GM18499 (cell line): ENCODE results near the gene AP3S1.
"Not testable (repeated sequence)": the region's sequence is repeated elsewhere in the genome, so short reads cannot be mapped to it uniquely, and the experiment has no call there.

Source experiments
- ATAC-seq: cut with Tn5 transposase; IDR thresholded peaks from one replicate; pipeline ENCODE4 v1.9.1; 2021; ENCODE audit warnings: moderate number of reproducible peaks; ENCODE audit not compliant: insufficient read depth, unreplicated experiment

The AP3S1 gene

DNA sequence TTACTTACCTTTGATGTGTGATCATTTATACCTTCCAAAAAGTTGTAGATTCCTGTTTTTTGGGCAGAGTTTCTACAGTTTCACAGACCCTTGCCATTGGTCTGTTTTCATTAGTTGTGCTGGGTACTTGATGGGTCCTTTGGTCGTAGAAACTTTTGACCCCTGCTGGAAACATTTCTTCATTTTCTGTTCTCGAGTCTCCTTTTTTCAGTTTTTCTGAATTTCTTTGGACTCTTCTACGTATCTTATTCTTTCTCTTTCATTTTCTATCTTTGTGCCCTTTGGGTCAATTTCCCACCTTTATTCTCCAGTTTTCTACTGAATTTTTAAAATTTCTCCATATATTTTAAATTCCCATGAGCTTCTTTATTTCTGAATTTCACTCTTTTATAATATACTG lies 16.7 kb downstream of the AP3S1 start:
- ATAC-seq: no peak

DNA sequence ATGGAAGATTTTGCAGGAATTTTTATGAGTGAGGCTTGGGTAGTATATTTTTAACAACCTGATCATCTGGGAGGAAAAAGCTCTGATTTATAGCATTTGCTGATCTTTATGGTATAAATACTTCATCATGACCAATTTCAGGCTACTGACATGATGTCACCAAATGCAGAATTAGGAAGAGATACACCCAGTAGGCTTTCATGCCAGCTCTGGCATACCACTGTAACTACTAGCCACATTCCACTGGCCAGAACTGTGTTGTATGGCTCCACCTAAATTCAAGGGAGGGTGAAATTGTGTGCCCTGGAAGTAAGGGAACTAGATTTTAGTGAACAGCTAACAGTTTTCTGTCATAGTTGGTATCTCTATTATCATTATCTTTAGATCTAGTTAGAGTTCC lies 17.6 kb downstream of the AP3S1 start:
- no peak for ATAC-seq

DNA sequence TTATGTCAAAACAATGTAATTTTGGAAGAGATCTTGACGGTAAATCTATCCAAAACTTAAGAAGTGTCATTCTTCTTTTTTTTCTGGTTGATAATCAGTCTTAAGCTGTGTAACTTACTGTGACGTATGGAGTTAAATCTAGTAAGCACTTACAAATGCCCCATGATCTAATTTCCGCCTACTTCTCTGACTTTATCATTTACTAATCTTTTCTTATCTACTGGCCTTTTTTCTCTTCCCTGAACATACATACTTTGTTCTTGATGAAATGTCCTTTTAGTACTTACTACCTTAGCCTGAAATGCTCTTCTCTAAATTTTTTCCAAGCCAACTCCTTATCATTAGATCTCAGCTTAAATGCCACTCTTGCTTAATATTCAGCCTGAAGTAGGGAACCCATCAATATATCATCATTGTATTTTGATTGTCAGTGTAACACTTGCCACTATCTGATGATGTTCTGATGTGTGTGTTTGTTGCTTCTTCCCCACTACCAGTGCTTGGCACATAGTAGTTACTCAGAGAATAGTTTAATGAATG lies 27.6 kb downstream of the AP3S1 start:
- ATAC-seq: no peak

DNA sequence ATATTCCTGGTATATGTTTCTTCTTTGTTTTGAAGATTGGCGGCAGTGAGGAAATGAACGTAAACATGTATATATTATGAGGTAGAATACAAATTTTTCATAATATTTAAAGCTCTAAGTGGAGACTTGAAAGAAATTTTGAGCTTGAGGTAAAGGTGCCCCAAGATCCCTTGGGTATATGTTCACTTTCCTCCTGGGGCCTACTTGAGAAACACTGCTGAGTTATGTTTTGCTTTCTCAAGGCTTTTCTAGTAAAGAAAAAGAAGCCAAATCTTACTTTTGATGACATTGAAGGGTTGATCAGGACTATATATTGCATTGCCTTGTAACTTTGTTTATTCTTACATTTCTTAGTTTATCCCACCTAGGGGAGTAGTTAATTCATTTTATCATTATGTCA lies 30.7 kb downstream of the AP3S1 start:
- no peak for ATAC-seq

DNA sequence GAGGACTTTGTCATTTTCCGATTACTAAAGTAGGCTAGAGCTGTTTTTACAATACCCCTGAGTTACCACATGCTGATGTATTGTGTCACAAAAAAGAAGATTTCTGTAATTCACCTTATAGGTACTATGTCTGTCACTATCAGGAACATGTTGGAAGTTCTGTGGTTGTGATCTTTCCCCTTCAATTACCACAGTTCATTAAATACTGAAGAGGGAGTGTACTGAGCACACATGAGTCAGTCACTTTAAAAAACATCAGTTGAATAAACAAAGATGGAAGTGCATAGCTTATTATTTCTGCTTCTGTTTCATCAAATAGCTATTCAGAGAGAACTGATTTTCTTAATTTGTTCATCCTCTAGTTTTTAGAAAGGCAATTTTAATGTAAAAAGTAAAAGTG lies 31.7 kb downstream of the AP3S1 start:
- ATAC-seq: no peak

DNA sequence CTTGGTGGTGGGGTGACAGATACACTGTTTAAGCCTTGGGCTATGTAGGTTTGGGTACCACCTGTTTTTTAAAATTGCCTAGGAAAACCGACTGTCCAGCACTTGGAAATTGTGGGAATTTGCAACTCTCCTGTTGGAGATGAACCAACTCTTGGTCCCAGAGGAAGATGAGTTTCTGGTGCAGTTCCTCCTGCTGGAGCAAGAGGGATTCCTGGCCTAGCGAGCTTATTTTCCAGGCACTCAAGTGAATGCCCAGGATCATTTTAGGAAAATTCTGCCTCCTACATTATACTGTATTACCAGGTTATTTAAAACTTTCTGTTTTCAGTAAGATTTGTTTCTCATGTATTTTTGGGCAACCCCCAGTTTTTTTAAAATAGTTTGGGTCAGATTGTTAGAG lies 33.7 kb downstream of the AP3S1 start:
- no peak for ATAC-seq

DNA sequence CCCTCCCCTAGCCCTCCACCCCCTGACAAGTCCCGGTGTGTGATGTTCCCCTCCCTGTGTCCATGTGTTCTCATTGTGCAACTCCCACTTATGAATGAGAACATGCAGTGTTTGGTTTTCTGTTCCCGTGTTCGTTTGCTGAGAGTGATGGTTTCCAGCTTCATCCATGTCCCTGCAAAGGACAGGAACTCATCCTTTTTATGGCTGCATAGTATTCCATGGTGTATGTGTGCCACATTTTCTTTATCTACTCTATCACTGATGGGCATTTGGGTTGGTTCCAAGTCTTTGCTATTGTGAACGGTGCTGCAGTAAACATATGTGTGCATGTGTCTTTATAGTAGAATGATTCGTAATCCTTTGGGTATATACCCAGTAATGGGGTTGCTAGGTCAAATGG lies 35.6 kb downstream of the AP3S1 start:
- not testable (repeated sequence) for ATAC-seq

DNA sequence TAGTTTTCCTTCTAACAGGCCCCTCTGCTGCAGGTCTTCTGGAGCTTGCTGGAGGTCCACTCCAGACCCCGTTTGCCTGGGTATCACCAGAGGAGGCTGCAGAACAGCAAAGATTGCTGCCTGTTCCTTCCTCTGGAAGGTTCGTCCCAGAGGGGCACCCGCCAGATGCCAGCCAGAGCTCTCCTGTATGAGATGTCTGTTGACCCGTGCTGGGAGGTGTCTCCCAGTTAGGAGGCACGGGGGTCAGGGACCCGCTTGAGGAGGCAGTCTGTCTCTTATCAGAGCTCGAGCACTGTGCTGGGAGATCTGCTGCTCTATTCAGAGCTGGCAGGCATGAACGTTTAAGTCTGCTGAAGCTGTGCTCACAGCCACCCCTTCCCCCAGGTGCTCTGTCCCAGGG lies 40.7 kb downstream of the AP3S1 start:
- ATAC-seq: not testable (repeated sequence)

DNA sequence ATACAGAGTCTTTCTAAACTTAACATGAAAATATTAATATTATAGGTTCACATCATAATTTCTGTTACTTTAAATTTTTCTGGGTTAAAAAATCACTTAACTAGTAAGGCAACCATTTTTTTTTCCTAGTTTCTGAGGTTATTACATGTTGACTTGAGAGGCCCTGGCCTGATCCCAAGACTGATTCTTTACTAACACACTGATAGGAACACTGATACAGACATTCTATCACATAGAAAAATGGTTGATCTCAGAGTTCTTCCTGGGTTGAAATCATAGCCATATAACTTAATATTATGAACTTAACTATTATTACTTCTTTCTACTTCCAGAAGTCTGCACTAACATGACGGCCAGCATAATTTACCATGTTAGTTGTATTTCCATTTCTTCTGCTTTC lies 43.0 kb downstream of the AP3S1 start:
- ATAC-seq: no peak

DNA sequence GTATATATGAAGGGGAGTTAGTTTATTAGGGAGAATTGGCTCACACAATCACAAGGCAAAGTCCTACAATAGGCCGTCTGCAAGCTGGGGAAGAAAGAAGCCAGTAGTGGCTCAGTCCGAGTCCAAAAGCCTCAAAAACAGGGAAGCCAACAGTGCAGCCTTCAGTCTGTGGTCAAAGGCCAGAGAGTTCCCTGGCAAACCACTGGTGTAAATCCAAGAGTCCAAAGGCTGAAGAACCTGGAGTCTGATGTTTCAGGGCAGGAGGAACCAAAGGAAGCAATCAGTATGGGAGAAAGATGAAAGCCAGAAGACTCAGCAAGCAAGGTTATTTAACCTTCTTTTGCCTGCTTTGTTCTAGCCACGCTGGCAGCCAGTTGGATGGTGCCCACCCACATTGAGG lies 43.5 kb downstream of the AP3S1 start:
- ATAC-seq: not testable (repeated sequence)

DNA sequence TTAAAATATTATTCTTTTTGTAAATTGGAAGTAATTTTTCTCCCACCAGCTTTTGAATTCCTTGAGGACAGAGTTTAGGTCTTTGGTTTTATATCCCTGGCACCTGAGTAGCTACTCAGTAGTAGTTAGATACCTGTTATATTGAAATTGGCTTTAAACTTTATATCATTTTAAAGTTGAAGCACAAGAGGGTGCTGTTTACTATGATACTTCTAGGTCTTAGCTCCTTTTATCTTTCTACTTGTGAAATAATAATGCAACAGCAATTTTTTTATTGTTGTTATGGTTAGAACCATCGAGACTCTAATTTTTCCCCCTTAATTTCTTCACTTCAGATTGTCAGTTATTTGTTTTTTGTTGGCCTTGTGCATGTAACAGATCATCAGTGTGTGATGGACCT lies 46.3 kb downstream of the AP3S1 start:
- no peak for ATAC-seq

DNA sequence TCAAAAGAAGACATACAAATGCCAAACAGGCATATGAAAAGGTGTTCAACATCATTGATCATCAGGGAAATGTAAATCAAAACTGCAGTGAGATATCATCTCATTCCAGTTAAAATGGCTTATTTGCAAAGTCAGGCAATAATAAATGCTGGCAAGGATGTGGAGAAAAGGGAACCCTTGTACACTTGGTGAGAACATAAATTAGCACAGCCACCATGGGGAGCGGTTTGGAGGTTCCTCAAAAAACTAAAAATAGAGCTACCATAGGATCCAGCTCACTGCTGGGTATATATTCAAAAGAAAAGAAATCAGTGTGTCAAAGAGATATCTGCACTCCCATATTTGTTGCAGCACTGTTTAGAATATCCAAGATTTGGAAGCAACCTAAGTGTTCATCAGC lies 50.3 kb downstream of the AP3S1 start:
- no peak for ATAC-seq

DNA sequence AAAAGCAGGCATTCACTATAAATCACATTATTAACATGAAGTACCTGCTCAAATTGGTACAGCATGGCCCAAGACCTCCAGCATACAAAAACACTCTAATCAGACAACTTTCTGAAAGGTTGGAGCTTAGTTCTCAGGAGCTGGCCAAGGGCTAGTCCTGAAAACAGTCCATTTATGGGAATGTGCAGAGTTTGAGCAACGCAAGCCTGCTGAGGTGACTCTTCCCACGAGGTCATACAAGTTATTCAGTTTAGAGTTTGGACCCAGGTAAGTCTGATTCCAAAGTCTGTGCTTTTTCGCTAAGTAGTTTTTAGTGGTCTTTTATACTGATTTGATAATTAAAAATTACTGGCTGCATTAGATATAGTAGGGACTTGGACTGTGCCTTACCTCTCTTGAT lies 52.6 kb downstream of the AP3S1 start:
- no peak for ATAC-seq

DNA sequence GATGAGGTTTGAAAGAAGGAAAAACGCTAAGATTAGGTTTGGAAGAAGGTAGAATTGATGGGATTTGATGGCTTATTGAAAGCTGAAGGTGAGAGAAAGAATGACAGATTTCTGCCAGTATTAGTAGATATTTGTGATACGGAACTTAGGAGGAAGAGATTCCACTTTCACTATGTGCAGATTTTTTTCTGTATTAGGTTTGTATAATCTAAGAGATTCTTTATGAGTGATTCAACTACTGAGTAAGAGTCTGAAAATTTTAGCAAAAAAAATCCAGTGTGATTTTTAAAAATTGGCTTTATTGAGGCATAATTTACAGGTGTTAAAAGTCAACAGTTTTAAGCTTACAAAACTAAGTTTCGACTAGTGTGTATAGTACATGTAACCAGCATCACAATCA lies 54.1 kb downstream of the AP3S1 start:
- no peak for ATAC-seq

DNA sequence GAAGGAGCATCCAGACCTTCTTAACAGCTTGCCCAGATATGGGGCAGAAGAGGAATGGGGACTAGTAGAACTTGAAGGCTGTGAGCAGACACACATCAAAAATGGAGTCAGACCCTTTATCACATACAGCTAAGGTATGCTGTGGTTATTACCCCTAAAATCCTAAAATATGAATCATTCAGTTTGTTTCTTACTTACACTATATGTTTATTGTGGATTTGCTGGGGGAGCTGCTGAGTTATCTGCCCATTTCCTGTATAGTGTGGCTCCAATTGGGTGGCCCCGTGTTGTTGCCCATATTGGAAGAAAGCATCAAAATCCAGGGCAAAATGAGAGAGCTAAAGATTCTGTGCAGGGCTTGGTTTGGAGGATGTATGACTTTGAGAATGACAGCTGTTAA lies 56.9 kb downstream of the AP3S1 start:
- no peak for ATAC-seq

DNA sequence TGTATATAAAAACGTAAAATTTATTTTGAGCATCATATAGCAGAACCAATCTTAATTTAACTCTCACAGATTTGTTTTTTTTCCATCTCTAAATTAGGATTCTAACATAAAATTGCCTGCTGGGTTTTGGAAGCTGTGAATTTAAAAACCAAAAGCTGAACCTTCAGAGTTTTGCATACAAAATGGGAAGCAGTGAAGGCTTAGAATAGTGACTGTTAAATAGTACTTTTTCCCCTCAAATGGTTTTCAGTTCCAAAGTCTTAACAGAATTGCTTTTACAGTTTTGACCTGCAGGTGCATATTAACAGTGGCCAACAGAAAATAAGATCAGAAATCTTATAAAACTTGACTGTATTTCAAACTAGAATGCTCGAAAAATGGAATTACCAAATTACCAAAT lies 65.4 kb downstream of the AP3S1 start:
- ATAC-seq: no peak

DNA sequence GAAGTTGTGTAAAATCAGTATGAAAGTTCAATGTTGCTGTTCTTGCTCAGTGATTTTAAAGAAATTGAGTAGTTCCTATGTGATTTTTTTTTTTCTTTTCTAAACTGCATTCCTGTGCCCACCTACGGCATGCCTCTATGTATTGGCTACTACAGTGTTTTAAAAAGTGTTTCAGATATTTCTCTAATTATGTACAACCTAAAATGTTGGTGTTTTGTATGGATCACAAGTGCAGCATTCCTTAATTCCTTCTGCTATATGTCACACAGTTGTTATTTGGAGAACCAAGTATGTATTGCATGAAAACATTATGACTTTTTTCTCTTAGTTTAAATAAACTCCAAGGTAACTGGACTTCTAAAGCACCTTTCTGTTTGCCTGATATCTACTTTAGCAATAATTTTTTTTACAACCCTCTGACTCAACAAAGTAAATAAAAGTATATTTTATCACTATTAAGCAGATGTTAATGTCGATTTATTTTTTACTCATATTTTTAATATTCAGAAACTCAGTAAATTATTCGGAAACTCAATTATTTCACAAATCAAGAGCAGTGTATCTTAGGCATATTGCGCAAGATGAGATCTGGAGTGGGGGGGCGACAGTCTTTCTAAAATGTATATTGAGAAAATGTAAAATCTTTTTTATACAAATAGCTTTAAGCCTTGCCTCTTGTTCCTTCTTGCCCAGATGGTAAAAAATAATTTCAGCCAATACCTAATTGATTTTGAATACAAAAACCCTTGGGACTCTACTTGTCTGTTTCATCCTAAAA lies 72.1 kb downstream of the AP3S1 start:
- ATAC-seq: not testable (repeated sequence)

DNA sequence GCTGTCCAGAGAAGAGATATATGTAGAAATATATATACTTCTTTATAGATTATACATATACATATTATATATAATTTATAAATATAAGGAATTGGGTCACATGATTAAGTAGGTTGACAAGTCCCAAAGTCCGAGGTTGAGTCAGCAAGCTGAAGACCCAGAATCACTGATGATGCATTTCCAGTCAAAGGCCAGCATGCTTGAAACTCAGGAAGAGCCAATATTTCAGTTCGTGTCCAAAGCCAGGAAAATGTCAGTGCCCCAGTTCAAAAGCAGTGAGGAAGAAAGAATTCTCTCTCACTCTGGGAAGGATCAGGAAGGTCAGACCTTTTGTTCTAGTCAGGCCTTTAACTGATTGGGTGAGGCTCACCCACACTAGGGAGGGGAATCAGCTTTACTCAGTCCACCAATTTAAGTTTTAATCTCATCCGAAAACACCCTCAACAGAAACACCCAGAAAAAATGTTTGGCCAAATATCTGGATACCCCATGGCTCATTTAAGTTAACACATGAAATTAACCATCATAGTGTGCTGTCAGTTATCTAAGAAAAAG lies 78.5 kb downstream of the AP3S1 start:
- no peak for ATAC-seq

DNA sequence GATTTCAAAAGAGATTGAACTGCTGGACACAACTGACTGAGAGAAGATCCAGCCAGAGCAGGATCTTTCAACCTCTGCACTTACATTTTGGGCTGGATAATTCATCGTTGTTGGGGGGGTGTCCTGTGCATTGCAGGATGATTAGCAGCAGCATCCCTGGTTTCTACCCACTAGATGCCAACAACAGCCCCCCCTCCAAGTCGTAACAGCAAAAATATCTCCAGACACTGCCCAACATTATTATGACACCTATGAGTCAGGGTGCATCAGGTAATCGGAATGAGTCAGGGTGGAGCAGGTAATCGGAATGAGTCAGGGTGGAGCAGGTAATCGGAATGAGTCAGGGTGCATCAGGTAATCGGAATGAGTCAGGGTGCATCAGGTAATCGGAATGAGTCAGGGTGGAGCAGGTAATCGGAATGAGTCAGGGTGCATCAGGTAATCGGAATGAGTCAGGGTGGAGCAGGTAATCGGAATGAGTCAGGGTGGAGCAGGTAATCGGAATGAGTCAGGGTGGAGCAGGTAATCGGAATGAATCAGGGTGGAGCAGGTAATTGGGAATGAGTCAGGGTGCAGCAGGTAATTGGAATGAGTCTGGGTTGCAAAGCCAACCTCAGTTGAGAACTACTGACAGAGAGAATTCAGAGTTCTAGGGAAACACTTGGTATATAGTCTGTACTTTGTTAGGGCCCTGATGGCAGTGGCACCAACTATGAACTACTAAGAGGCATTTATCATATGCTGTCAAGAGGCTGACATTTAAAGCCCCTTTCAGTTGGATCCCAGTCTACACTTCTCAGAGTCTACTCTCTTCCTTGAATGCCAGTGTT lies 87.1 kb downstream of the AP3S1 start:
- ATAC-seq: not testable (repeated sequence)

DNA sequence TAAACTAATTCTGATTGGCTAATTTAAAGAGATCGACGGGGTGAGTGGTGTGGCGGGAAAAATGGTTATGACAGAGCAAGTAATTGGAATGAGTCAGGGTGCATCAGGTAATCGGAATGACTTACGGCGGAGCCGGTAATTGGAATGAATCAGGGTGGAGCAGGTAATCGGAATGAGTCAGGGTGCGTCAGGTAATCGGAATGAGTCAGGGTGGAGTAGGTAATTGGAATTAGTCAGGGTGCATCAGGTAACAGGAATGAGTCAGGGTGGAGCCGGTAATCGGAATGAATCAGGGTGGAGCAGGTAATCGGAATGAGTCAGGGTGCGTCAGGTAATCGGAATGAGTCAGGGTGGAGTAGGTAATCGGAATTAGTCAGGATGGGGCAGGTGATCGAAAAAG lies 88.4 kb downstream of the AP3S1 start:
- ATAC-seq: not testable (repeated sequence)

DNA sequence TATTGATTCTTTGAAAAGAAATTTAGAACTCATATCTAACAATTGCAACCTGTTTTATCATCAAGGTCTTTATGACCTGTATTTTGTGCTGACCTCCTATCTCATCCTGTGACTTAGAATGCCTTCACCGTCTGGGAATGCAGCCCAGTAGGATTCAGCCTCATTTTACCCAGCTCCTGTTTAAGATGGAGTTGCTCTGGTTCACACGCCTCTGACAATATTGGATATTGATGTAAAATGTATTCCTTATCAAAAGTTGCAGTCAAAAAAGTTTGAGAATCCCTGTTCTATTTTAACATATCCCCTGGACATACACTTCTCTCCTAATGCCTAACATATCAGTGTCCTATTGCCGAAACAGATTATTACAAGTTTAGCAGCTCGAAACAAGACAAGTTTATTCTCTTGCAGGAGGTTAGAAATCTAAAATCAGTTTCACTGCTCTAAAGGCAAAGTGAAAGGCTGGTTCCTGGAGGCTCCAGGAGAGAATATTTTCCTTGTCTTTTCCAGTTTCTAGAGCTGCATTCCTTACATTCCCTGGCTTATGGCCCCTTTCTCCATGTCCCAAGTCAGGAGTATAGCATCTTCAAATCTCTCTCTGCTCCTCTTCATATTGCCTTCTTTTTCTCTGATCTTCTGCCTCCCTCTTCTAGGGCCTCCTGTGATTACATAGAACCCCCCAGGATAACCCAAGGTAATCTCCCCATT lies 89.0 kb downstream of the AP3S1 start:
- ATAC-seq: no peak
